Loucy (cell line): ENCODE data around the gene JSRP1.
A peak's percentile ranks its signal among the peaks of the same experiment; 100 is the strongest.
"Not testable (repeated sequence)": the region's sequence is repeated elsewhere in the genome, so short reads cannot be mapped to it uniquely, and the experiment has no call there.

ENCODE experiments used
- H2AFZ ChIP-seq: fragments of 200-600 bp; sonication (generic); 2 replicates; pipeline ENCODE4 v1.6.0; 2016; ENCODE audit warnings: antibody characterized with exemption, mild to moderate bottlenecking, low read length, moderate library complexity
- H3F3A ChIP-seq: fragments of 200-600 bp; 2 replicates; pipeline ENCODE4 v1.6.0; 2016; ENCODE audit warnings: antibody characterized with exemption, low read depth, mild to moderate bottlenecking
- H3K27me3 ChIP-seq: fragments of 200-600 bp; sonication (generic); 2 replicates; pipeline ENCODE4 v1.6.1; 2014; ENCODE audit warnings: low read length, mild to moderate bottlenecking; ENCODE audit not compliant: insufficient read depth, poor library complexity, severe bottlenecking
- H3K36me3 ChIP-seq: fragments of 200-600 bp; sonication (generic); 2 replicates; pipeline ENCODE4 v1.6.1; 2016; ENCODE audit warnings: low read length; ENCODE audit not compliant: insufficient read depth
- H3K4me1 ChIP-seq: fragments of 200-600 bp; sonication (generic); 2 replicates; pipeline ENCODE4 v1.5.1; 2014; ENCODE audit warnings: low read length, mild to moderate bottlenecking; ENCODE audit not compliant: insufficient read depth, poor library complexity, severe bottlenecking
- H3K4me2 ChIP-seq: fragments of 200-600 bp; sonication (generic); 2 replicates; pipeline ENCODE4 v1.6.0; 2014; ENCODE audit warnings: antibody characterized with exemption, low read length, low read depth, mild to moderate bottlenecking; ENCODE audit not compliant: poor library complexity, severe bottlenecking
- H3K4me3 ChIP-seq: fragments of 200-600 bp; sonication (generic); 2 replicates; pipeline ENCODE4 v1.5.1; 2014; ENCODE audit warnings: low read length, mild to moderate bottlenecking, mixed read lengths; ENCODE audit not compliant: poor library complexity, severe bottlenecking
- H3K79me2 ChIP-seq: fragments of 200-600 bp; sonication (generic); 2 replicates; pipeline ENCODE4 v1.6.1; 2014; ENCODE audit warnings: low read length; ENCODE audit not compliant: insufficient read depth
- H3K9ac ChIP-seq: fragments of 200-600 bp; sonication (generic); 2 replicates; pipeline ENCODE4 v1.6.0; 2014; ENCODE audit warnings: mild to moderate bottlenecking, low read depth, low read length, moderate library complexity; ENCODE audit not compliant: poor library complexity, severe bottlenecking
- H3K9me2 ChIP-seq: fragments of 200-600 bp; sonication (generic); replicated peaks from 2 replicates; pipeline ENCODE4 v1.6.1; 2016; ENCODE audit warnings: low read depth, low read length, mixed read lengths
- H3K9me3 ChIP-seq: fragments of 200-600 bp; sonication (generic); 2 replicates; pipeline ENCODE4 v1.6.1; 2014; ENCODE audit warnings: mild to moderate bottlenecking, antibody characterized with exemption, low read length, low read depth; ENCODE audit not compliant: insufficient read depth
- H4K20me1 ChIP-seq: fragments of 200-600 bp; sonication (generic); 2 replicates; pipeline ENCODE4 v1.6.0; 2014; ENCODE audit warnings: antibody characterized with exemption, low read length, mild to moderate bottlenecking; ENCODE audit not compliant: insufficient read depth, poor library complexity, severe bottlenecking
- CTCF ChIP-seq: fragments of 200-600 bp; sonication (generic); conservative IDR thresholded peaks from 2 replicates; pipeline ENCODE4 v1.5.1; 2014; ENCODE audit warnings: mild to moderate bottlenecking, antibody characterized with exemption, low read length
- EZH2phosphoT487 ChIP-seq: fragments of 200-600 bp; IDR thresholded peaks from 2 replicates; pipeline ENCODE4 v1.6.1; 2018; ENCODE audit warnings: antibody characterized with exemption, mild to moderate bottlenecking, moderate library complexity, borderline replicate concordance

Gene JSRP1

GRCh38 chr19:2282862-2283237 is 26.6 kb upstream of the JSRP1 start:
- H3K4me1 ChIP-seq = peaks cover 16% of the 10 kb centered on the region
- no peaks in the 10 kb centered on the region for H4K20me1 ChIP-seq
- no peak for TF ChIP-seq CTCF
- no peak for TF ChIP-seq EZH2phosphoT487
- peak overlapping the region; percentile 85 for H3K4me2 ChIP-seq
- no peaks in the 10 kb centered on the region for H3K27me3 ChIP-seq
- H3K4me3 ChIP-seq = no peak overlapping the region
- no peaks in the 10 kb centered on the region for H3K9me3 ChIP-seq
- H2AFZ ChIP-seq = no peak overlapping the region
- H3K9ac ChIP-seq = peak overlapping the region; percentile 73
- no peaks in the 10 kb centered on the region for H3K36me3 ChIP-seq
- H3K79me2 ChIP-seq = no peaks in the 10 kb centered on the region
- H3K9me2 ChIP-seq = no peaks in the 10 kb centered on the region
- H3F3A ChIP-seq = no peaks in the 10 kb centered on the region

GRCh38 chr19:2282062-2282861 is 26.0 kb upstream of the JSRP1 start, which contains the start of gene PEAK3:
TSS of gene PEAK3 (minus strand) at chr19:2282175. CDS start at chr19:2280931, 1,244 bp downstream.
- Histone ChIP-seq H3K9me2 (no peaks in the 10 kb centered on the region), H2AFZ (peak within 1 kb of the TSS; percentile 71), H3K9ac (peak within 1 kb of the TSS; percentile 73), H3K4me2 (peak within 1 kb of the TSS; percentile 85), H3K4me1 (peaks cover 12% of the 10 kb centered on the region), H3K4me3 (peak within 1 kb of the TSS; percentile 74), H3F3A (no peaks in the 10 kb centered on the region), H3K27me3 (no peaks in the 10 kb centered on the region), H3K79me2 (no peaks in the 10 kb centered on the region), H3K9me3 (no peaks in the 10 kb centered on the region), H3K36me3 (no peaks in the 10 kb centered on the region), H4K20me1 (no peaks in the 10 kb centered on the region)
- TF ChIP-seq CTCF (no peak), EZH2phosphoT487 (no peak)

DNA sequence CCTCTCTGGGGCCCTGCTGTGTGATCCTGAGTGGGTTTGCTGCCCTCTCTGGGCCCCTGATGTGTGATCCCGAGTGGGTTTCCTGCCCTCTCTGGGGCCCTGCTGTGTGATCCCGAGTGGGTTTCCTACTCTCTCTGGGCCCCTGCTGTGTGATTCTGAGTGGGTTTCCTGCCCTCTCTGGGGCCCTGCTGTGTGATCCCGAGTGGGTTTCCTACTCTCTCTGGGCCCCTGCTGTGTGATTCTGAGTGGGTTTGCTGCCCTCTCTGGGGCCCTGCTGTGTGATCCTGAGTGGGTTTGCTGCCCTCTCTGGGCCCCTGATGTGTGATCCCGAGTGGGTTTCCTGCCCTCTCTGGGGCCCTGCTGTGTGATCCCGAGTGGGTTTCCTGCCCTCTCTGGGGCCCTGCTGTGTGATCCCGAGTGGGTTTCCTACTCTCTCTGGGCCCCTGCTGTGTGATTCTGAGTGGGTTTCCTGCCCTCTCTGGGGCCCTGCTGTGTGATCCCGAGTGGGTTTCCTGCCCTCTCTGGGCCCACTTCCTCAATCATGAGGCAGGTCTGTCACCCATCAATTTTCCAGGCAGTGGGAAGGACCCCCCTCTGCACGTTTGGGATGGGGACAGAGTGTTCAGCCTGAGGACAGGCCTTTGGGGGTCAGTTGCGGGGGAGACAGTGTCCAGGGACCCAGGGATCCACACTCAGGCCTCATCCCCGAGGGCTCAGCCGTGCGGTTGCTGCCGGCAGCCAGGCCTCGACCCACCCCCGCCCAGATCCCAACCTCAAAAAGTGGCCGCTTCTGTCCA is 25.2 kb upstream of the JSRP1 start:
- peak overlapping the region; percentile 71 for H2AFZ ChIP-seq
- not testable (repeated sequence) for H3K36me3 ChIP-seq, H4K20me1 ChIP-seq, H3K79me2 ChIP-seq, H3F3A ChIP-seq, H3K9me2 ChIP-seq, H3K27me3 ChIP-seq, H3K9me3 ChIP-seq
- peak overlapping the region; percentile 73 for H3K9ac ChIP-seq
- H3K4me1 ChIP-seq = peaks cover 12% of the 10 kb centered on the region
- H3K4me3 ChIP-seq = peak overlapping the region; percentile 74
- peak overlapping the region; percentile 85 for H3K4me2 ChIP-seq
